GM12872 (cell line): ENCODE data around the gene CLASP1.

ENCODE experiments used
- TF ChIP-seq, protein P1 (sequence below): IDR thresholded peaks from 3 replicates; pipeline ENCODE4 v1.5.1; 2011; ENCODE audit warnings: low read depth, mild to moderate bottlenecking, low read length, moderate library complexity; ENCODE audit not compliant: insufficient read depth

Gene CLASP1

DNA sequence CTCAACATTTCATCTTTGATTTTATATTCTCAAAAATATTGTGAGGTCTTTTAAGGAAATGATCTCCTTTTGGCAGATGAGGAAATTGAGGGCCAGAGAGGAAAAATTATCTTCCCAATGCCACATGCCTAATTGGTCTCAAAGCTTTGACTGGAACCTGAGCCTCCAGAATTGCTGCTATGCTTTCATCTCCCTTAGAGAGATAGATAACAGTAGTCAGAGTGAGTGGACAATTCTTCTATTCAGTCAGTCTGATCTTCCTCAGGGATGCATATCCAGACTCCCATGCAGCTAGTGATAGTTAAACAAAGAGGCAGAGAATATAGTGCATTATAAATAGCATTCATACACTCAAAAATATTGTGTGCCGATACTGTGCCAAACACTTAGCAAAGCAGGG is 3.8 kb upstream of the CLASP1 start:
- TF ChIP-seq, protein P1, sequence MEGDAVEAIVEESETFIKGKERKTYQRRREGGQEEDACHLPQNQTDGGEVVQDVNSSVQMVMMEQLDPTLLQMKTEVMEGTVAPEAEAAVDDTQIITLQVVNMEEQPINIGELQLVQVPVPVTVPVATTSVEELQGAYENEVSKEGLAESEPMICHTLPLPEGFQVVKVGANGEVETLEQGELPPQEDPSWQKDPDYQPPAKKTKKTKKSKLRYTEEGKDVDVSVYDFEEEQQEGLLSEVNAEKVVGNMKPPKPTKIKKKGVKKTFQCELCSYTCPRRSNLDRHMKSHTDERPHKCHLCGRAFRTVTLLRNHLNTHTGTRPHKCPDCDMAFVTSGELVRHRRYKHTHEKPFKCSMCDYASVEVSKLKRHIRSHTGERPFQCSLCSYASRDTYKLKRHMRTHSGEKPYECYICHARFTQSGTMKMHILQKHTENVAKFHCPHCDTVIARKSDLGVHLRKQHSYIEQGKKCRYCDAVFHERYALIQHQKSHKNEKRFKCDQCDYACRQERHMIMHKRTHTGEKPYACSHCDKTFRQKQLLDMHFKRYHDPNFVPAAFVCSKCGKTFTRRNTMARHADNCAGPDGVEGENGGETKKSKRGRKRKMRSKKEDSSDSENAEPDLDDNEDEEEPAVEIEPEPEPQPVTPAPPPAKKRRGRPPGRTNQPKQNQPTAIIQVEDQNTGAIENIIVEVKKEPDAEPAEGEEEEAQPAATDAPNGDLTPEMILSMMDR: no peak

DNA sequence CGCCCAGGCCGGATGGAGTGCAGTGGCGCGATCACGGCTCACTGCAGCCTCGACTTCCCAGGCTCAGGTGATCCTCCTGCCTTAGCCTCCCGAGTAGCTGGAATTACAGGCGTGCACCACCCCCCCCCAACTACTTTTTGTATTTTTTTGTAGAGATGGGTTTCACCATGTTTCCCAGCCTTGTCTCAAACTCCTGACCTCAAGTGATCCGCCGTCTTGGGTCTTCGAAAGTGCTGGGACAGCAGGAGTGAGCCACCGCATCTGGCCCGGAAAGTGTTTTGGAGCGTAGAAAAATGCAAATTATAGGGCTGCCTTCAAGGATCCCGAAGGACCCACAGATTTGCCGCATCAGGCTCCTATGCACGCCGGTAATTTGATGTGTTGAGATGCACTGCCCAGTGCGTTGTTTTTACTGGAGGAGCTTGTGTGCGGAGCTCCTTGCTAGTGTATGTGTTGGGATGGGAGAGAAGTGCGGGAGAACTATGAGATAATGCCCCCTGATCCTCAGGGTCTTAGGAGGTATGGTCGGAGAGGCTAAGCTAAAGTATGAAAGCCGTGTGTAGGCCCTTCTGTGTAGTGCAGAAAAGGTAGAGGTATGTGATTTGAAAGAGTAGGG is 1.2 kb upstream of the CLASP1 start:
- TF ChIP-seq, protein P1: no peak

DNA sequence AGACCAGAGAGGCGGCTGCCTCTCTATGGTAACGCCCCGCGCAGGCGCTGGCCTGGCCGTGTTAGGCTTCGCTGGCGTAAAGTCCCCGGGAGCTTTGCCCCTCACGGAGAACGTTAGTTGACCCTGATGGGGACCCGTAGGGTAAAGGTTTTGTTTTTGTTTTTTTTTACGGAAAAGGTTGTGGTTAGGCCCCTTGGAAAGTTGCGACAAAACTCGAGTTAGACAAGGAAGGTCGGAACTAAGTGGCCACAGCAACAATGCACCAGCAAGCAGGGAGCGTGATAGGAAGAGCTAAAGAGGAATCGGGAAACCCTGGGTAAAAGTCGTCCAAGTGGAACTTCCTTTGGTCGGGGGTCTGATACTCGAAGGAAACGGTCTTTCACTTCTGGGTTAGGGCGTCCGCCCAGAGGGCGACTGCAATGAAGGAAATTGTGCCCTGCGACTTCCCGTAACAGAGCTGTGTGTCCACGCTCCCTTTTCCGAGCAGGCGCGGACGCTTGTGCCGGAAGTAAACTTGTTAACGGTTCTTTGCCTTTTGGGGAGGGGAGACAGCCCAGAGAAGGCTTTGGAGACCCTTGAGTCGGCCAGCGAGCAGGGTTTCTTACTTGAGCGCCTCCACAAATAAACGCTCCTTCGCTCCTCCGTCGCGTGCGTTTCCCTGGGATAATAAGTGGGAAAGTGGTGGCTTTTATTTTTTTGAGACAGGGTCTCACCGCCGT is 493 bp upstream of the CLASP1 start:
- TF ChIP-seq, protein P1: no peak

DNA sequence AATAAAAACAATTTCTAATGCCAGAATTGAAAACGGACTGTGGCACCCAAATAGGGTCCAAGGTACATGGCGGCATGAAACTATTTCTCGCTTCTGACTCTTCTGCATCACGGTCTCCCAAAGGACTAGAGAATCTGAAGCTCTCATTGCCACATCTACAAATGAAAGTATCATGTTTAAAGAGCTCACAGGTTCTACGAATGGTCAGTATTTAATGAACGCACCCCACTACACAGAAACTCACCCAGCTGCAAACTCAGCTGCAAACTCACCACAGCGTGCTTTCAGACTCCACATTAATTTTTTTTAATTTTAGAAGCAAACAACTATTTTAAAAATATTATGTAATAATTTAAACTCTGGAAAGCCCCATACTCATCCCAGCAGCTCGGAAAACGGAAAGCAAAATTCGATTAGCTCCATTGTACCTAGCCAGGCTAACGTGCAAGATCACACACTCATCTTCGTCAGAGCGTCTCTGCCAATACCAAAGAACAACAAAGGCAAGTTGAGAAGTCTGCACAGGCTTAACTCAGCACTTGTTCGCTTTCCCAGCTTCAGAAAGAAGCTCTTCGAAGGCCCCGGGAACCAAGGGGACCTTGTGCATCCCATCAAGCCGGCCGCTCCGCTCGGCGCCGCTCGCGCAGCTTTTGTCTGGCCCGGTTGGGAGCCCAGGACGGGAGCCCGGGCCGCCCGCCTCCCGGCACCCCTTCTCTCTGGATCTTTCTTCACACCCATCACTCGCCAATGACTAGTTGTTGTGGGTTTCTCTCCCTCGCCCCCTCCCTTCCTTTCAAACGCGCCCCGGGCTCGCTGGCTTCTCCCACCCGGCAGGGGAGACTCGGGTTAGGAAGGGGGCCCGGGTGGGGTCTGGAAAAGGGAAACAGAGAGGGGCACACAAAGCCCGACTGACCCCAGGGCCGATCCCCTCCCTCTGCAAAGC is 785 bp downstream of the CLASP1 start:
- TF ChIP-seq, protein P1: no peak

DNA sequence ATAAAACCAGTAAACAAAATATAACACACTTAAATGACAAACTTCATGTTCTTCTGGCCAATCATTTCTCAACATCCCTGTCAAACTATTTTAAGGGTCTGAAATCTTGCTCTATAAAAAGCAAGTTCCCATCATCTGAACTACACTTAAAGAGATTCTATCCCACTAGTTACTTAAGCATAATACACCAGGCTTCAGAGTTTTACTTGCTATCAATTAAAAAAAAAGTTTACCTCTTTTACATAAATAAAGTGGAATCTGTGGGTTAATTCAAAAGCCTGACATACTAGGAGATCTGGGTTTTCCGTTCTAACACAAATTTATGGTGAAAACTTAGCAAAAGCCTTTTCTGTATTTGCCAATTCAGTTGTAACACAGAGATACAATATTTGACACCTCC is 1.9 kb downstream of the CLASP1 start:
- TF ChIP-seq, protein P1: no peak

DNA sequence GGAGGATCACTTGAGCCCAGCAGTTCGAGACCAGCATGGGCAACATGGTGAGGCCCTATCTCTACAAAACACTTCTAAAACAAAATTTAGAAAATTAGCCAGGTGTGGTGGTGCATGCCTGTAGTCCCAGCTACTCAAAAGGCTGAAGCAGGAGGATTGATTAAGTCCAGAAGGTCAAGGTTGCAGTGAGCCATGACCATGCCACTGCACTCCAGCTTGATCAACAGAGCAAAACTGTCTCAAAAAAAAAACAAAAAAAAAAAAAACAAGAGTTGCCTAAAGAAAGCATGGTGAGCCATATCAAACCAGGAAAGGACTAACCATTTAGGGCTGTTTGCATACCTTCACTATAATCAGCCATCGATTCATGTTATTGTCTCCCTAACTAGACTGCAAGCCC is 4.5 kb downstream of the CLASP1 start:
- TF ChIP-seq, protein P1: no peak

DNA sequence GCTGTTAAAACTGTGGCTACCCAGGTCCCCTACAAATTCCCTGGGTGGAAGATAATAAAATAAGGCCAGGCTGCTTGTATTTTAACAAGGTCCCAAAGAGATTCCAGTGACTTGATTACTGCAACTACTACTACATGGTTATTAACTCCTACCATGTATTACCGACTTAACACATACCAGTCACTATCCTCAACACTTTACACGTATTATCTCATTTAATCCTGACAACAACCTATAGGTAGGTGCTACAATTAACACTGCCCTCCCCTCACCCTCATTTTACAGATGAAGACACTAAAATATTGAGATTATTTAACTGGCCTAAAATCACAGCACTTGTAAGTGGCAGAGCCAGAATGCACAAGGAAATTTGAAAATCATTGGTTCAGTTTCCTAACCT is 5.4 kb downstream of the CLASP1 start:
- TF ChIP-seq, protein P1: no peak
